Osteoblast (primary cell): ENCODE measurements around the gene CEP112. TPM values are rescaled to one million over a fixed set of nuclear protein-coding genes. Genes with fewer than 3 reads are reported as not detected.

ENCODE experiments used
- DNase-seq: peaks from one replicate; pipeline ENCODE4 v3.0.0; 2011; ENCODE audit warnings: low spot score, mixed read lengths; ENCODE audit not compliant: insufficient read length; ENCODE audit errors: missing footprints
- H2AFZ ChIP-seq: 2 replicates; pipeline ENCODE4 v1.6.0; 2011; ENCODE audit warnings: mild to moderate bottlenecking, low read length
- H3K27ac ChIP-seq: 2 replicates; pipeline ENCODE4 v1.5.1; 2011; ENCODE audit warnings: mild to moderate bottlenecking, low read depth, low read length, moderate library complexity
- H3K27me3 ChIP-seq: 2 replicates; pipeline ENCODE4 v1.6.0; 2012; ENCODE audit warnings: mild to moderate bottlenecking, control low read depth, inconsistent platforms, low read length, moderate library complexity; ENCODE audit not compliant: insufficient read depth
- H3K36me3 ChIP-seq: 2 replicates; pipeline ENCODE4 v1.5.1; 2011; ENCODE audit warnings: mild to moderate bottlenecking, low read length, control low read depth, moderate library complexity; ENCODE audit not compliant: insufficient read depth
- H3K4me1 ChIP-seq: 2 replicates; pipeline ENCODE4 v1.5.1; 2011; ENCODE audit warnings: mild to moderate bottlenecking, low read length, control low read depth, moderate library complexity; ENCODE audit not compliant: insufficient read depth
- H3K4me2 ChIP-seq: 2 replicates; pipeline ENCODE4 v1.6.0; 2011; ENCODE audit warnings: mild to moderate bottlenecking, low read length; ENCODE audit not compliant: insufficient read depth
- H3K4me3 ChIP-seq: fragments of 200-600 bp; sonication (generic); 3 replicates; pipeline ENCODE4 v1.5.1; 2012; ENCODE audit warnings: mild to moderate bottlenecking, low read length, inconsistent platforms; ENCODE audit not compliant: insufficient read depth
- H3K79me2 ChIP-seq: 2 replicates; pipeline ENCODE4 v1.6.0; 2012; ENCODE audit warnings: mild to moderate bottlenecking, low read length, control low read depth, inconsistent platforms; ENCODE audit not compliant: insufficient read depth
- H3K9me3 ChIP-seq: 2 replicates; pipeline ENCODE4 v1.5.1; 2011; ENCODE audit warnings: low read depth, low read length, control low read depth
- H4K20me1 ChIP-seq: 2 replicates; pipeline ENCODE4 v1.6.0; 2012; ENCODE audit warnings: mild to moderate bottlenecking, low read length, control low read depth; ENCODE audit not compliant: insufficient read depth
- CTCF ChIP-seq: IDR thresholded peaks from 2 replicates; pipeline ENCODE4 v1.5.1; 2011; ENCODE audit warnings: mild to moderate bottlenecking, low read depth, low read length, moderate library complexity; ENCODE audit errors: extremely low read depth
- total RNA-seq: library from RNA; depleted of rRNA; stranded (reverse); fragments of >200 nt; gene quantifications from 2 replicates; pipeline ENCODE4 v1.2.3, GENCODE V29; 2012

The CEP112 gene
- total RNA-seq, 1 donor, result 8.3 TPM

GRCh38 chr17:66018786-66019185, 173.1 kb downstream of the CEP112 start:
- H3K27me3 ChIP-seq, result no peaks in the 10 kb centered on the region
- no peaks in the 10 kb centered on the region for H3K36me3 ChIP-seq
- no peak overlapping the region for H3K4me2 ChIP-seq
- no peaks in the 10 kb centered on the region for H4K20me1 ChIP-seq
- H3K4me1 ChIP-seq, result no peaks in the 10 kb centered on the region
- H3K9me3 ChIP-seq, result no peaks in the 10 kb centered on the region
- DNase-seq, result no peak
- H3K27ac ChIP-seq, result no peak overlapping the region
- H2AFZ ChIP-seq, result no peak overlapping the region
- TF ChIP-seq CTCF, result no peak
- no peaks in the 10 kb centered on the region for H3K79me2 ChIP-seq
- H3K4me3 ChIP-seq, result no peak overlapping the region

GRCh38 chr17:66016231-66016630, 175.7 kb downstream of the CEP112 start:
- no peak overlapping the region for H3K4me2 ChIP-seq
- no peak overlapping the region for H3K27ac ChIP-seq
- no peak overlapping the region for H3K4me3 ChIP-seq
- no peaks in the 10 kb centered on the region for H3K27me3 ChIP-seq
- H2AFZ ChIP-seq, result no peak overlapping the region
- no peak for TF ChIP-seq CTCF
- H3K4me1 ChIP-seq, result no peaks in the 10 kb centered on the region
- H4K20me1 ChIP-seq, result no peaks in the 10 kb centered on the region
- DNase-seq, result no peak
- H3K9me3 ChIP-seq, result no peaks in the 10 kb centered on the region
- H3K79me2 ChIP-seq, result no peaks in the 10 kb centered on the region
- no peaks in the 10 kb centered on the region for H3K36me3 ChIP-seq

- no peaks in the 10 kb centered on the region for H3K79me2 ChIP-seq
- DNase-seq, result no peak
- H3K4me2 ChIP-seq, result no peak overlapping the region
- H3K9me3 ChIP-seq, result peaks cover 2% of the 10 kb centered on the region
- no peaks in the 10 kb centered on the region for H3K4me1 ChIP-seq
- H3K36me3 ChIP-seq, result no peaks in the 10 kb centered on the region
- TF ChIP-seq CTCF, result no peak
- no peak overlapping the region for H3K4me3 ChIP-seq
- no peak overlapping the region for H3K27ac ChIP-seq
- no peaks in the 10 kb centered on the region for H3K27me3 ChIP-seq
- H2AFZ ChIP-seq, result no peak overlapping the region
- no peaks in the 10 kb centered on the region for H4K20me1 ChIP-seq
Measured at GRCh38 chr17:66008680-66009079, 183.3 kb downstream of the CEP112 start.

- Histone ChIP-seq H3K9me3 (peaks cover 2% of the 10 kb centered on the region), H3K27me3 (no peaks in the 10 kb centered on the region), H3K4me2 (no peak overlapping the region), H4K20me1 (no peaks in the 10 kb centered on the region), H3K4me1 (no peaks in the 10 kb centered on the region), H2AFZ (no peak overlapping the region), H3K27ac (no peak overlapping the region), H3K79me2 (no peaks in the 10 kb centered on the region), H3K36me3 (no peaks in the 10 kb centered on the region), H3K4me3 (no peak overlapping the region)
- TF ChIP-seq CTCF, result no peak
- no peak for DNase-seq
Measured at GRCh38 chr17:66006654-66007053, 185.3 kb downstream of the CEP112 start.
